Tibial nerve (tissue), 4 donors: ENCODE data around the gene CDH22. TPM values are rescaled to one million over a fixed set of nuclear protein-coding genes. Genes with fewer than 3 reads are reported as not detected.

Experiments
- DNase-seq, 2 donors: peaks; one replicate each; pipeline ENCODE4 v3.0.0-alpha.2; 2019; ENCODE audit warnings: low spot score in 2 of 2
- H3K27ac ChIP-seq, 4 donors: fragments of 200-600 bp; sonication (generic) in 3 of 4; one replicate each; pipeline ENCODE4 v1.5.1; 2017 to 2019; ENCODE audit warnings: mild to moderate bottlenecking in 1 of 4
- H3K27me3 ChIP-seq, 2 donors: fragments of 200-600 bp; sonication (generic) in 1 of 2; one replicate each; pipeline versions ENCODE4 v1.5.1 to v1.6.0; 2017 to 2019
- H3K36me3 ChIP-seq, 3 donors: fragments of 200-600 bp; sonication (generic); one replicate each; pipeline ENCODE4 v1.5.1; 2018 to 2019
- H3K4me1 ChIP-seq, 4 donors: fragments of 200-600 bp; sonication (generic) in 3 of 4; one replicate each; pipeline ENCODE4 v1.5.1; 2017 to 2019
- H3K4me3 ChIP-seq, 4 donors: fragments of 200-600 bp; sonication (generic) in 3 of 4; one replicate each; pipeline ENCODE4 v1.5.1; 2017 to 2019; ENCODE audit warnings: mild to moderate bottlenecking in 1 of 4, moderate library complexity in 1 of 4
- H3K9me3 ChIP-seq, 4 donors: fragments of 200-600 bp; sonication (generic) in 3 of 4; one replicate each; pipeline ENCODE4 v1.5.1; 2017 to 2019
- CTCF ChIP-seq, 5 experiments: fragments of 200-600 bp in 3 of 5; fragments of 450-650 bp in 2 of 5; sonication (generic) in 3 of 5; IDR thresholded peaks; one replicate each; pipeline ENCODE4 v1.5.1; 2016 to 2019; ENCODE audit warnings: antibody characterized with exemption in 5 of 5, mild to moderate bottlenecking in 3 of 5, moderate library complexity in 2 of 5
- EP300 ChIP-seq, 2 donors: sonication (generic); formaldehyde crosslinking; IDR thresholded peaks; one replicate each; pipeline ENCODE4 v1.6.1; 2017; ENCODE audit warnings: antibody characterized with exemption in 2 of 2, mild to moderate bottlenecking in 1 of 2
- POLR2A ChIP-seq, 2 donors: fragments of 450-650 bp; IDR thresholded peaks; one replicate each; pipeline ENCODE4 v1.6.1; 2017; ENCODE audit warnings: antibody characterized with exemption in 2 of 2, mild to moderate bottlenecking in 2 of 2, moderate library complexity in 2 of 2
- WGBS, 2 donors: methylation state at CpG; one replicate each; pipeline ENCODE4 v1.1.5; 2018; 5-methylcytosine and 5-hydroxymethylcytosine counted together
- total RNA-seq, 4 donors: library from RNA; depleted of rRNA; stranded (reverse); fragments of >200 nt; gene quantifications; one replicate each; pipeline ENCODE4 v1.1.0, GENCODE V29; 2016

CDH22 gene
- total RNA-seq, 4 donors from 2014 or later = 0.20 to 1.0 (median 0.60) TPM; not detected in 1

- 79 to 83% methylated on average over 7 of the region's 7 CpGs for WGBS, 2 donors
- TF ChIP-seq POLR2A (IDR thresholded peaks at IDR 0.05) (no peak), EP300 (IDR thresholded peaks at IDR 0.05) (no peak), CTCF (IDR thresholded peaks at IDR 0.05) (no peak)
- DNase-seq = no peak
- Histone ChIP-seq H3K36me3 (peaks cover 0 to 79% (median 5%) of the 10 kb centered on the region in 3 donors), H3K9me3 (no peaks in the 10 kb centered on the region), H3K4me1 (peaks cover 0 to 44% (median 22%) of the 10 kb centered on the region in 4 donors), H3K27ac (peak overlapping the region in 2 of 4 donors; percentile 38 to 46), H3K27me3 (no peaks in the 10 kb centered on the region), H3K4me3 (no peak overlapping the region)
These were observed 43.2 kb upstream of the CDH22 start for GRCh38 chr20:46351357-46352058.

- 49 to 62% methylated on average over 8 of the region's 8 CpGs for WGBS, 2 donors
- no peaks in the 10 kb centered on the region for H3K27me3 ChIP-seq
These were observed 42.6 kb upstream of the CDH22 start for GRCh38 chr20:46350986-46351267.

GRCh38 chr20:46350201-46350985, 42.1 kb upstream of the CDH22 start:
- Histone ChIP-seq H3K4me3 (no peak overlapping the region), H3K9me3 (no peaks in the 10 kb centered on the region), H3K36me3 (peaks cover 0 to 78% (median 5%) of the 10 kb centered on the region in 3 donors), H3K4me1 (peaks cover 0 to 33% (median 15%) of the 10 kb centered on the region in 4 donors), H3K27me3 (no peaks in the 10 kb centered on the region), H3K27ac (peak overlapping the region in 3 of 4 donors; percentile 38 to 63 (median 46))
- no peak for TF ChIP-seq CTCF (IDR thresholded peaks at IDR 0.05)
- no peak for TF ChIP-seq POLR2A (IDR thresholded peaks at IDR 0.05)
- TF ChIP-seq EP300 (IDR thresholded peaks at IDR 0.05) = no peak
- 43 to 44% methylated on average over 13 of the region's 13 CpGs for WGBS, 2 donors
- no peak for DNase-seq

More at GRCh38 chr20:46350986-46351267, 42.6 kb upstream of the CDH22 start:
- Histone ChIP-seq H3K9me3 (no peaks in the 10 kb centered on the region), H3K4me1 (peaks cover 0 to 38% (median 16%) of the 10 kb centered on the region in 4 donors), H3K4me3 (no peak overlapping the region), H3K36me3 (peaks cover 0 to 82% (median 5%) of the 10 kb centered on the region in 3 donors), H3K27ac (peak overlapping the region in 3 of 4 donors; percentile 38 to 63 (median 46))
- TF ChIP-seq CTCF (IDR thresholded peaks at IDR 0.05) = no peak
- no peak for TF ChIP-seq POLR2A (IDR thresholded peaks at IDR 0.05)
- TF ChIP-seq EP300 (IDR thresholded peaks at IDR 0.05) = no peak
- DNase-seq = no peak

- Histone ChIP-seq H3K9me3 (no peaks in the 10 kb centered on the region), H3K27ac (peak overlapping the region in 3 of 4 donors; percentile 38 to 63 (median 46)), H3K27me3 (no peaks in the 10 kb centered on the region), H3K36me3 (peaks cover 0 to 71% (median 5%) of the 10 kb centered on the region in 3 donors), H3K4me1 (peaks cover 0 to 31% (median 15%) of the 10 kb centered on the region in 4 donors), H3K4me3 (no peak overlapping the region)
- WGBS, 2 donors = 65 to 77% methylated on average over 4 of the region's 4 CpGs
- no peak for DNase-seq
- TF ChIP-seq CTCF (IDR thresholded peaks at IDR 0.05) (no peak), EP300 (IDR thresholded peaks at IDR 0.05) (no peak), POLR2A (IDR thresholded peaks at IDR 0.05) (no peak)
These were observed 41.4 kb upstream of the CDH22 start for GRCh38 chr20:46349742-46350056.
